HEK293 (cell line): Measurements from ENCODE around the gene METTL23.
A peak's percentile ranks its signal among the peaks of the same experiment; 100 is the strongest.

ENCODE experiments used
- EGR2 ChIP-seq: fragments of 450-650 bp; formaldehyde crosslinking; IDR thresholded peaks from 2 replicates; pipeline ENCODE4 v1.5.1; 2016; ENCODE audit warnings: low read depth, missing biosample characterization, missing genetic modification characterization
- FEZF1 ChIP-seq: fragments of 450-650 bp; formaldehyde crosslinking; IDR thresholded peaks from 2 replicates; pipeline ENCODE4 v1.5.1; 2016; ENCODE audit warnings: missing biosample characterization, missing genetic modification characterization
- GFI1B ChIP-seq: fragments of 450-650 bp; formaldehyde crosslinking; IDR thresholded peaks from 2 replicates; pipeline ENCODE4 v1.5.1; 2016; ENCODE audit warnings: missing biosample characterization, missing genetic modification characterization
- SP7 ChIP-seq: fragments of 450-650 bp; formaldehyde crosslinking; IDR thresholded peaks from 2 replicates; pipeline ENCODE4 v1.5.1; 2016; ENCODE audit warnings: missing biosample characterization, missing genetic modification characterization
- WT1 ChIP-seq: fragments of 450-650 bp; formaldehyde crosslinking; IDR thresholded peaks from 2 replicates; pipeline ENCODE4 v1.5.1; 2016; ENCODE audit warnings: missing biosample characterization, missing genetic modification characterization
- ZFP37 ChIP-seq: fragments of 450-650 bp; formaldehyde crosslinking; IDR thresholded peaks from 2 replicates; pipeline ENCODE4 v1.5.1; 2016; ENCODE audit warnings: missing biosample characterization, missing genetic modification characterization
- ZFP41 ChIP-seq: fragments of 450-650 bp; formaldehyde crosslinking; IDR thresholded peaks from 2 replicates; pipeline ENCODE4 v1.5.1; 2016; ENCODE audit warnings: missing biosample characterization, missing genetic modification characterization, borderline replicate concordance
- ZNF114 ChIP-seq: fragments of 450-650 bp; formaldehyde crosslinking; IDR thresholded peaks from 2 replicates; pipeline ENCODE4 v1.5.0; 2017; ENCODE audit warnings: missing biosample characterization, missing genetic modification characterization
- ZNF16 ChIP-seq: fragments of 450-650 bp; formaldehyde crosslinking; IDR thresholded peaks from 2 replicates; pipeline ENCODE4 v1.5.1; 2016; ENCODE audit warnings: low read depth, missing biosample characterization, missing genetic modification characterization
- ZNF175 ChIP-seq: fragments of 450-650 bp; formaldehyde crosslinking; IDR thresholded peaks from 2 replicates; pipeline ENCODE4 v1.5.1; 2016; ENCODE audit warnings: missing biosample characterization, missing genetic modification characterization
- ZNF184 ChIP-seq: fragments of 450-650 bp; IDR thresholded peaks from 2 replicates; pipeline ENCODE4 v1.5.1; 2018; ENCODE audit warnings: missing biosample characterization, mild to moderate bottlenecking, missing genetic modification characterization
- ZNF324 ChIP-seq: fragments of 450-650 bp; formaldehyde crosslinking; IDR thresholded peaks from 2 replicates; pipeline ENCODE4 v1.5.1; 2016; ENCODE audit warnings: missing biosample characterization, missing genetic modification characterization
- ZNF335 ChIP-seq: fragments of 450-650 bp; formaldehyde crosslinking; conservative IDR thresholded peaks from 2 replicates; pipeline ENCODE4 v1.5.1; 2016; ENCODE audit warnings: missing biosample characterization, missing genetic modification characterization
- ZNF354C ChIP-seq: fragments of 450-650 bp; formaldehyde crosslinking; IDR thresholded peaks from 2 replicates; pipeline ENCODE4 v1.5.1; 2016; ENCODE audit warnings: missing biosample characterization, missing genetic modification characterization, low read depth, borderline replicate concordance
- ZNF366 ChIP-seq: fragments of 450-650 bp; formaldehyde crosslinking; conservative IDR thresholded peaks from 2 replicates; pipeline ENCODE4 v1.5.1; 2016; ENCODE audit warnings: missing biosample characterization, missing genetic modification characterization
- ZNF391 ChIP-seq: fragments of 450-650 bp; formaldehyde crosslinking; IDR thresholded peaks from 2 replicates; pipeline ENCODE4 v1.5.1; 2016; ENCODE audit warnings: low read depth, missing biosample characterization, missing genetic modification characterization, borderline replicate concordance
- ZNF394 ChIP-seq: fragments of 450-650 bp; formaldehyde crosslinking; IDR thresholded peaks from 2 replicates; pipeline ENCODE4 v1.5.1; 2016; ENCODE audit warnings: missing biosample characterization, missing genetic modification characterization, mild to moderate bottlenecking, moderate library complexity, borderline replicate concordance
- ZNF423 ChIP-seq: fragments of 450-650 bp; formaldehyde crosslinking; IDR thresholded peaks from 2 replicates; pipeline ENCODE4 v1.5.1; 2016; ENCODE audit warnings: missing biosample characterization, missing genetic modification characterization
- ZNF501 ChIP-seq: fragments of 450-650 bp; formaldehyde crosslinking; IDR thresholded peaks from 2 replicates; pipeline ENCODE4 v1.5.1; 2016; ENCODE audit warnings: missing biosample characterization, missing genetic modification characterization
- ZNF596 ChIP-seq: fragments of 450-650 bp; IDR thresholded peaks from 2 replicates; pipeline ENCODE4 v1.5.0; 2018; ENCODE audit warnings: missing biosample characterization, mild to moderate bottlenecking, missing genetic modification characterization, moderate library complexity
- ZNF658 ChIP-seq: fragments of 450-650 bp; formaldehyde crosslinking; IDR thresholded peaks from 2 replicates; pipeline ENCODE4; 2016; ENCODE audit warnings: missing biosample characterization, missing genetic modification characterization
- ZNF670 ChIP-seq: fragments of 450-650 bp; formaldehyde crosslinking; IDR thresholded peaks from 2 replicates; pipeline ENCODE4 v1.5.1; 2016; ENCODE audit warnings: missing biosample characterization, missing genetic modification characterization, low read depth
- ZNF747 ChIP-seq: fragments of 450-650 bp; formaldehyde crosslinking; IDR thresholded peaks from 2 replicates; pipeline ENCODE4 v1.5.1; 2016; ENCODE audit warnings: missing biosample characterization, missing genetic modification characterization
- TF ChIP-seq, protein P1 (sequence below): fragments of 450-650 bp; formaldehyde crosslinking; IDR thresholded peaks from 2 replicates; pipeline ENCODE4 v1.5.1; 2016; ENCODE audit warnings: missing biosample characterization, missing genetic modification characterization, low read depth
- TF ChIP-seq, protein P2 (sequence below): fragments of 450-650 bp; formaldehyde crosslinking; IDR thresholded peaks from 2 replicates; pipeline ENCODE4 v1.5.1; 2017; ENCODE audit warnings: missing biosample characterization, missing genetic modification characterization
- TF ChIP-seq, protein P3 (sequence below): sonication (generic); formaldehyde crosslinking; IDR thresholded peaks from 2 replicates; pipeline ENCODE4 v1.8.1; 2022; ENCODE audit warnings: mild to moderate bottlenecking, moderate library complexity, missing genetic modification reagents
- TF ChIP-seq, protein P4 (sequence below): fragments of 450-650 bp; formaldehyde crosslinking; IDR thresholded peaks from 2 replicates; pipeline ENCODE4 v1.5.1; 2016; ENCODE audit warnings: missing biosample characterization, missing genetic modification characterization
- TF ChIP-seq, protein P5 (sequence below): fragments of 450-650 bp; formaldehyde crosslinking; IDR thresholded peaks from 2 replicates; pipeline ENCODE4 v1.5.1; 2016; ENCODE audit warnings: missing biosample characterization, missing genetic modification characterization, low read depth
- TF ChIP-seq, protein P6 (sequence below): fragments of 450-650 bp; formaldehyde crosslinking; IDR thresholded peaks from 2 replicates; pipeline ENCODE4 v1.5.1; 2016; ENCODE audit warnings: missing biosample characterization, missing genetic modification characterization

Gene METTL23

DNA sequence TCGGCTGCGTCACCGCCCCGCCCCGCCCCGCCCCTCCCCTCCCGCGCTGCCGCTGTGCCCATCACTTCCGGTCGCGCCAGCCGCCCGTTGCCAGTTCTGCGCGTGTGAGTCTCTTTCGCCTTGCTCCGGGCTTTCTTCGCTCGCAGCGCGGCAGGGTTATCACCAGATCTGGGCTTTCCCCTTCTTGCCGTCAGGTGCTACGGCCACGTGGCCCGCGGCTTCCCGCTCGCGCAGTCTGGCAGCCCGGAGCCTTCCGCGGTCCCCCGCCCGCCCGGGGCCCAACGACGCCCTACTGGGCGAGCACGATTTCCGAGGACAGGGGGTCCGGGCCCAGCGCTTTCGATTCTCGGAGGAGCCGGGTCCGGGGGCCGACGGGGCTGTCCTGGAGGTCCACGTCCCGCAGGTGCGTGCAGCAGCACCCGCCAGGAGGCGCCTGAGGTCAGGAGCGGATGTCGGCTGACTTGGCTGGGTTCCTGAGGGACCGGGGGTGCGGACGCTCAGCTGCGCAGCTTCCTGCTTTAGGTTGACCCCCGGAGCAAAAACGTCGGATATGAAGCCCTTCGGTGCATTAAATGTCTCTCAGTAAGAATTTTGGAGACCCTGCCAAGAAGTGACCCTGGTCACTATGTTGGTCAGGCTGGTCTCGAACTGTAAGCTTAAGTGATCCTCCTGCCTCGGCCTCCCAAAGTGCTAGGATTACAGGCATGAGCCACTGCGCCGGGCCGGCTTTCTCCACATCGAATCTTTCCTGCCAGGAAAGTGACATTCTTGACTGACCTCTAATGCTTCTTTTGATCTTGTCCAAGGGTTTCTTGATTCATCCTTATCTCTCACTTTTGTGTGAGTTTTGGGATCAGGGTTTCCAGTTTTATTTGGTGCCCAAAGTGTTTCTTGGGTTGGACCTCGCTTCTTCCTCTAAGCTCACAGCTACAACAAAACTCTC is at the start of gene METTL23 (continued):
- TF ChIP-seq ZNF391 = peak; percentile 61; the same call in 1 of the 2 replicates
- no peak for TF ChIP-seq ZNF423 (tag by site-specific recombination)
- TF ChIP-seq ZNF324 = no peak
- no peak for TF ChIP-seq ZNF175 (tag by site-specific recombination)
- TF ChIP-seq ZNF366 = no peak; the same call in 1 of the 2 replicates
- no peak for TF ChIP-seq ZNF114 (tag by site-specific recombination)
- no peak for TF ChIP-seq ZNF16 (tag by site-specific recombination)
- TF ChIP-seq ZNF394 (tag by site-specific recombination) = no peak; the same call in 1 of the 2 replicates
- TF ChIP-seq SP7 (tag by site-specific recombination) = peak; percentile 61
- peak; percentile 92 for TF ChIP-seq ZNF335 (tag by site-specific recombination)
- TF ChIP-seq ZNF354C = no peak
- TF ChIP-seq ZFP37 (tag by site-specific recombination) = peak; percentile 77; the same call in 1 of the 2 replicates
- peak; percentile 57; the same call in 1 of the 2 replicates for TF ChIP-seq ZNF184 (tag by site-specific recombination)
- TF ChIP-seq, protein P1, sequence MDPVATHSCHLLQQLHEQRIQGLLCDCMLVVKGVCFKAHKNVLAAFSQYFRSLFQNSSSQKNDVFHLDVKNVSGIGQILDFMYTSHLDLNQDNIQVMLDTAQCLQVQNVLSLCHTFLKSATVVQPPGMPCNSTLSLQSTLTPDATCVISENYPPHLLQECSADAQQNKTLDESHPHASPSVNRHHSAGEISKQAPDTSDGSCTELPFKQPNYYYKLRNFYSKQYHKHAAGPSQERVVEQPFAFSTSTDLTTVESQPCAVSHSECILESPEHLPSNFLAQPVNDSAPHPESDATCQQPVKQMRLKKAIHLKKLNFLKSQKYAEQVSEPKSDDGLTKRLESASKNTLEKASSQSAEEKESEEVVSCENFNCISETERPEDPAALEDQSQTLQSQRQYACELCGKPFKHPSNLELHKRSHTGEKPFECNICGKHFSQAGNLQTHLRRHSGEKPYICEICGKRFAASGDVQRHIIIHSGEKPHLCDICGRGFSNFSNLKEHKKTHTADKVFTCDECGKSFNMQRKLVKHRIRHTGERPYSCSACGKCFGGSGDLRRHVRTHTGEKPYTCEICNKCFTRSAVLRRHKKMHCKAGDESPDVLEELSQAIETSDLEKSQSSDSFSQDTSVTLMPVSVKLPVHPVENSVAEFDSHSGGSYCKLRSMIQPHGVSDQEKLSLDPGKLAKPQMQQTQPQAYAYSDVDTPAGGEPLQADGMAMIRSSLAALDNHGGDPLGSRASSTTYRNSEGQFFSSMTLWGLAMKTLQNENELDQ (tag by site-specific recombination) = no peak
- TF ChIP-seq ZNF670 (tag by site-specific recombination) = no peak
- TF ChIP-seq, protein P2, sequence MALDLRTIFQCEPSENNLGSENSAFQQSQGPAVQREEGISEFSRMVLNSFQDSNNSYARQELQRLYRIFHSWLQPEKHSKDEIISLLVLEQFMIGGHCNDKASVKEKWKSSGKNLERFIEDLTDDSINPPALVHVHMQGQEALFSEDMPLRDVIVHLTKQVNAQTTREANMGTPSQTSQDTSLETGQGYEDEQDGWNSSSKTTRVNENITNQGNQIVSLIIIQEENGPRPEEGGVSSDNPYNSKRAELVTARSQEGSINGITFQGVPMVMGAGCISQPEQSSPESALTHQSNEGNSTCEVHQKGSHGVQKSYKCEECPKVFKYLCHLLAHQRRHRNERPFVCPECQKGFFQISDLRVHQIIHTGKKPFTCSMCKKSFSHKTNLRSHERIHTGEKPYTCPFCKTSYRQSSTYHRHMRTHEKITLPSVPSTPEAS (tag by site-specific recombination) = no peak
- TF ChIP-seq ZFP41 (tag by site-specific recombination) = no peak
- TF ChIP-seq WT1 = no peak
- TF ChIP-seq, protein P3, sequence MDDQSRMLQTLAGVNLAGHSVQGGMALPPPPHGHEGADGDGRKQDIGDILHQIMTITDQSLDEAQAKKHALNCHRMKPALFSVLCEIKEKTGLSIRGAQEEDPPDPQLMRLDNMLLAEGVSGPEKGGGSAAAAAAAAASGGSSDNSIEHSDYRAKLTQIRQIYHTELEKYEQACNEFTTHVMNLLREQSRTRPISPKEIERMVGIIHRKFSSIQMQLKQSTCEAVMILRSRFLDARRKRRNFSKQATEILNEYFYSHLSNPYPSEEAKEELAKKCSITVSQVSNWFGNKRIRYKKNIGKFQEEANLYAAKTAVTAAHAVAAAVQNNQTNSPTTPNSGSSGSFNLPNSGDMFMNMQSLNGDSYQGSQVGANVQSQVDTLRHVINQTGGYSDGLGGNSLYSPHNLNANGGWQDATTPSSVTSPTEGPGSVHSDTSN (CRISPR knock-in tag) = peak; percentile 63; the same call in 1 of the 2 replicates
- no peak for TF ChIP-seq GFI1B (tag by site-specific recombination)
- TF ChIP-seq, protein P4, sequence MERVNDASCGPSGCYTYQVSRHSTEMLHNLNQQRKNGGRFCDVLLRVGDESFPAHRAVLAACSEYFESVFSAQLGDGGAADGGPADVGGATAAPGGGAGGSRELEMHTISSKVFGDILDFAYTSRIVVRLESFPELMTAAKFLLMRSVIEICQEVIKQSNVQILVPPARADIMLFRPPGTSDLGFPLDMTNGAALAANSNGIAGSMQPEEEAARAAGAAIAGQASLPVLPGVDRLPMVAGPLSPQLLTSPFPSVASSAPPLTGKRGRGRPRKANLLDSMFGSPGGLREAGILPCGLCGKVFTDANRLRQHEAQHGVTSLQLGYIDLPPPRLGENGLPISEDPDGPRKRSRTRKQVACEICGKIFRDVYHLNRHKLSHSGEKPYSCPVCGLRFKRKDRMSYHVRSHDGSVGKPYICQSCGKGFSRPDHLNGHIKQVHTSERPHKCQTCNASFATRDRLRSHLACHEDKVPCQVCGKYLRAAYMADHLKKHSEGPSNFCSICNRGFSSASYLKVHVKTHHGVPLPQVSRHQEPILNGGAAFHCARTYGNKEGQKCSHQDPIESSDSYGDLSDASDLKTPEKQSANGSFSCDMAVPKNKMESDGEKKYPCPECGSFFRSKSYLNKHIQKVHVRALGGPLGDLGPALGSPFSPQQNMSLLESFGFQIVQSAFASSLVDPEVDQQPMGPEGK = peak; percentile 30; the same call in 1 of the 2 replicates
- TF ChIP-seq, protein P5, sequence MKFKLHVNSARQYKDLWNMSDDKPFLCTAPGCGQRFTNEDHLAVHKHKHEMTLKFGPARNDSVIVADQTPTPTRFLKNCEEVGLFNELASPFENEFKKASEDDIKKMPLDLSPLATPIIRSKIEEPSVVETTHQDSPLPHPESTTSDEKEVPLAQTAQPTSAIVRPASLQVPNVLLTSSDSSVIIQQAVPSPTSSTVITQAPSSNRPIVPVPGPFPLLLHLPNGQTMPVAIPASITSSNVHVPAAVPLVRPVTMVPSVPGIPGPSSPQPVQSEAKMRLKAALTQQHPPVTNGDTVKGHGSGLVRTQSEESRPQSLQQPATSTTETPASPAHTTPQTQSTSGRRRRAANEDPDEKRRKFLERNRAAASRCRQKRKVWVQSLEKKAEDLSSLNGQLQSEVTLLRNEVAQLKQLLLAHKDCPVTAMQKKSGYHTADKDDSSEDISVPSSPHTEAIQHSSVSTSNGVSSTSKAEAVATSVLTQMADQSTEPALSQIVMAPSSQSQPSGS = no peak
- TF ChIP-seq ZNF658 (tag by site-specific recombination) = no peak
- peak; percentile 84 for TF ChIP-seq ZNF501 (tag by site-specific recombination)
- no peak; the same call in 1 of the 2 replicates for TF ChIP-seq FEZF1
- TF ChIP-seq, protein P6, sequence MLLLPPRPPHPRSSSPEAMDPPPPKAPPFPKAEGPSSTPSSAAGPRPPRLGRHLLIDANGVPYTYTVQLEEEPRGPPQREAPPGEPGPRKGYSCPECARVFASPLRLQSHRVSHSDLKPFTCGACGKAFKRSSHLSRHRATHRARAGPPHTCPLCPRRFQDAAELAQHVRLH (tag by site-specific recombination) = no peak
- no peak for TF ChIP-seq ZNF596
- no peak for TF ChIP-seq ZNF747 (tag by site-specific recombination)
- no peak for TF ChIP-seq EGR2 (tag by site-specific recombination)
